NCI-H1048 (cell line): Measurements from ENCODE around the gene GRIK4.
"Not testable (repeated sequence)": the region's sequence is repeated elsewhere in the genome, so short reads cannot be mapped to it uniquely, and the experiment has no call there.

ENCODE experiments used
- DNase-seq: peaks from one replicate; lab custom pipeline; 2025; lab: John Stamatoyannopoulos, UW

GRIK4 gene

GRCh38 chr11:120781486-120782120 lies 270.1 kb downstream of the GRIK4 start:
- DNase-seq, result no peak

- DNase-seq, result no peak
Observed at GRCh38 chr11:120784566-120785251, 273.2 kb downstream of the GRIK4 start.

GRCh38 chr11:120785576-120785975 lies 274.0 kb downstream of the GRIK4 start:
- DNase-seq, result no peak

GRCh38 chr11:120786206-120786735 lies 274.7 kb downstream of the GRIK4 start:
- no peak for DNase-seq

- DNase-seq, result not testable (repeated sequence)
Observed at GRCh38 chr11:120787224-120787623, 275.7 kb downstream of the GRIK4 start.

- no peak for DNase-seq
Observed at GRCh38 chr11:120789391-120789790, 277.8 kb downstream of the GRIK4 start.

- no peak for DNase-seq
Observed at GRCh38 chr11:120792306-120792705, 280.8 kb downstream of the GRIK4 start.

- DNase-seq, result no peak
Observed at GRCh38 chr11:120793150-120793549, 281.6 kb downstream of the GRIK4 start.

GRCh38 chr11:120793806-120794479 lies 282.4 kb downstream of the GRIK4 start:
- DNase-seq, result no peak

- no peak for DNase-seq
Observed at GRCh38 chr11:120794748-120795147, 283.2 kb downstream of the GRIK4 start.

- no peak for DNase-seq
Observed at GRCh38 chr11:120795185-120795584, 283.6 kb downstream of the GRIK4 start.

- DNase-seq, result no peak
Observed at GRCh38 chr11:120797143-120797542, 285.6 kb downstream of the GRIK4 start.

- DNase-seq, result no peak
Observed at GRCh38 chr11:120798854-120799253, 287.3 kb downstream of the GRIK4 start.

- DNase-seq, result no peak
Observed at GRCh38 chr11:120800206-120800605, 288.7 kb downstream of the GRIK4 start.

- DNase-seq, result peak; percentile 27
Observed at GRCh38 chr11:120801801-120802689, 290.5 kb downstream of the GRIK4 start.

GRCh38 chr11:120805960-120806555 lies 294.5 kb downstream of the GRIK4 start:
- DNase-seq, result no peak

GRCh38 chr11:120807414-120808150 lies 296.0 kb downstream of the GRIK4 start:
- no peak for DNase-seq

- DNase-seq, result no peak
Observed at GRCh38 chr11:120808616-120809050, 297.1 kb downstream of the GRIK4 start.

GRCh38 chr11:120810251-120810650 lies 298.7 kb downstream of the GRIK4 start:
- no peak for DNase-seq

GRCh38 chr11:120811199-120811598 lies 299.7 kb downstream of the GRIK4 start:
- DNase-seq, result no peak

GRCh38 chr11:120811731-120812130 lies 300.2 kb downstream of the GRIK4 start:
- DNase-seq, result no peak
